H9 (cell line): ENCODE results near the gene DDX25. TPM values are rescaled to one million over a fixed set of nuclear protein-coding genes. Genes with fewer than 3 reads are reported as not detected.

Source experiments
- DNase-seq: peaks from one replicate; pipeline ENCODE4 v3.0.0-alpha.2; 2017
- H2AFZ ChIP-seq: one replicate; pipeline ENCODE4 v1.6.1; 2013; ENCODE audit warnings: mild to moderate bottlenecking, low read length, control low read depth, moderate library complexity
- H2AK5ac ChIP-seq: 2 replicates; pipeline ENCODE4 v1.6.1; 2013; ENCODE audit warnings: low read length, control low read depth, mixed read lengths; ENCODE audit not compliant: insufficient read length
- H2BK120ac ChIP-seq: one replicate; pipeline ENCODE4 v1.6.1; 2013; ENCODE audit warnings: low read depth, mild to moderate bottlenecking, low read length, control low read depth, inconsistent platforms; ENCODE audit not compliant: poor library complexity, severe bottlenecking
- H2BK12ac ChIP-seq: 2 replicates; pipeline ENCODE4 v1.6.1; 2013; ENCODE audit warnings: low read length, control low read depth, mixed read lengths, low read depth; ENCODE audit not compliant: insufficient read length
- H2BK15ac ChIP-seq: 2 replicates; pipeline ENCODE4 v1.6.1; 2013; ENCODE audit warnings: low read depth, low read length, control low read depth
- H2BK20ac ChIP-seq: one replicate; pipeline ENCODE4 v1.6.1; 2013; ENCODE audit warnings: low read depth, mild to moderate bottlenecking, low read length, control low read depth, inconsistent platforms; ENCODE audit not compliant: poor library complexity, severe bottlenecking
- H2BK5ac ChIP-seq: 2 replicates; pipeline ENCODE4 v1.6.1; 2013; ENCODE audit warnings: low read length, control low read depth, mixed read lengths; ENCODE audit not compliant: insufficient read length
- H3K14ac ChIP-seq: 2 replicates; pipeline ENCODE4 v1.6.1; 2013; ENCODE audit warnings: low read length, control low read depth; ENCODE audit not compliant: insufficient read depth
- H3K18ac ChIP-seq: 2 replicates; pipeline ENCODE4 v1.6.1; 2013; ENCODE audit warnings: low read depth, mild to moderate bottlenecking, mixed read lengths, low read length, control low read depth; ENCODE audit not compliant: insufficient read length
- H3K23ac ChIP-seq: 2 replicates; pipeline ENCODE4 v1.6.1; 2013; ENCODE audit warnings: low read length, control low read depth, mixed read lengths, low read depth; ENCODE audit not compliant: insufficient read length
- H3K23me2 ChIP-seq: 2 replicates; pipeline ENCODE4 v1.6.1; 2013; ENCODE audit warnings: low read depth, mild to moderate bottlenecking, mixed read lengths, low read length, control low read depth; ENCODE audit not compliant: insufficient read length, poor library complexity, severe bottlenecking
- H3K27ac ChIP-seq: 2 replicates; pipeline ENCODE4 v1.5.1; 2013; ENCODE audit warnings: low read length, control low read depth, mixed read lengths, low read depth; ENCODE audit not compliant: insufficient read length
- H3K27me3 ChIP-seq: 2 replicates; pipeline ENCODE4 v1.6.1; 2013; ENCODE audit warnings: low read length, control low read depth, inconsistent platforms; ENCODE audit not compliant: insufficient read depth
- H3K4ac ChIP-seq: 2 replicates; pipeline ENCODE4 v1.6.1; 2013; ENCODE audit warnings: low read depth, mild to moderate bottlenecking, control low read depth, inconsistent platforms, low read length, moderate library complexity
- H3K4me1 ChIP-seq: 2 replicates; pipeline ENCODE4 v1.6.1; 2013; ENCODE audit warnings: low read length, control low read depth, inconsistent platforms; ENCODE audit not compliant: insufficient read depth
- H3K4me2 ChIP-seq: 2 replicates; pipeline ENCODE4 v1.6.1; 2013; ENCODE audit warnings: low read length, control low read depth, mixed read lengths; ENCODE audit not compliant: insufficient read length, insufficient read depth
- H3K56ac ChIP-seq: 2 replicates; pipeline ENCODE4 v1.6.1; 2013; ENCODE audit warnings: low read depth, mild to moderate bottlenecking, mixed read lengths, low read length, control low read depth; ENCODE audit not compliant: insufficient read length
- H3K79me1 ChIP-seq: 2 replicates; pipeline ENCODE4 v1.6.1; 2013; ENCODE audit warnings: low read depth, mild to moderate bottlenecking, moderate library complexity, low read length, control low read depth, inconsistent platforms; ENCODE audit not compliant: insufficient read depth, poor library complexity, severe bottlenecking
- H3K79me2 ChIP-seq: 2 replicates; pipeline ENCODE4 v1.6.1; 2013; ENCODE audit warnings: low read length, control low read depth, inconsistent platforms; ENCODE audit not compliant: insufficient read depth
- H3K9ac ChIP-seq: 2 replicates; pipeline ENCODE4 v1.6.1; 2013; ENCODE audit warnings: low read length, control low read depth, mixed read lengths; ENCODE audit not compliant: insufficient read length; ENCODE audit errors: extremely low read depth
- H3K9me3 ChIP-seq: one replicate; pipeline ENCODE4 v1.6.1; 2013; ENCODE audit warnings: low read depth, low read length, inconsistent platforms; ENCODE audit not compliant: control insufficient read depth
- H3T11ph ChIP-seq: one replicate; pipeline ENCODE4 v1.6.1; 2013; ENCODE audit warnings: mild to moderate bottlenecking, low read length, control low read depth, inconsistent platforms
- H4K20me1 ChIP-seq: one replicate; pipeline ENCODE4 v1.6.1; 2013; ENCODE audit not compliant: control insufficient read depth, insufficient read length, insufficient read depth
- H4K5ac ChIP-seq: 2 replicates; pipeline ENCODE4 v1.6.1; 2013; ENCODE audit warnings: low read depth, mild to moderate bottlenecking, mixed read lengths, low read length, control low read depth; ENCODE audit not compliant: insufficient read length
- H4K8ac ChIP-seq: replicated peaks from 2 replicates; pipeline ENCODE4 v1.6.1; 2013; ENCODE audit warnings: low read length, control low read depth, mixed read lengths, low read depth; ENCODE audit not compliant: insufficient read length
- H4K91ac ChIP-seq: 2 replicates; pipeline ENCODE4 v1.6.1; 2013; ENCODE audit warnings: low read depth, mild to moderate bottlenecking, moderate library complexity, mixed read lengths, low read length, control low read depth; ENCODE audit not compliant: insufficient read length
- H3K27ac Mint-ChIP-seq, 3 experiments: 2 replicates in 2 of 3; 3 replicates in 1 of 3; pipeline ENCODE4 v1.8.0; 2020 to 2021; ENCODE audit warnings: mixed read lengths in 3 of 3, mild to moderate bottlenecking in 1 of 3, moderate library complexity in 1 of 3
- H3K27me3 Mint-ChIP-seq: 2 replicates; pipeline ENCODE4 v1.8.0; 2021; ENCODE audit warnings: low read depth, mild to moderate bottlenecking, moderate library complexity, mixed read lengths
- H3K36me3 Mint-ChIP-seq, 3 experiments: 2 replicates in 2 of 3; 3 replicates in 1 of 3; pipeline ENCODE4 v1.8.0; 2020 to 2021; ENCODE audit warnings: low read depth in 3 of 3, mixed read lengths in 3 of 3; ENCODE audit not compliant: insufficient read depth in 1 of 3
- H3K4me1 Mint-ChIP-seq, 2 experiments: 2 replicates each; pipeline ENCODE4 v1.8.0; 2020; ENCODE audit warnings: mixed read lengths in 2 of 2
- H3K4me3 Mint-ChIP-seq, 2 experiments: 2 replicates in 1 of 2; 3 replicates in 1 of 2; pipeline ENCODE4 v1.8.0; 2020 to 2021; ENCODE audit warnings: mild to moderate bottlenecking in 2 of 2, mixed read lengths in 2 of 2, moderate library complexity in 1 of 2
- H3K9me3 Mint-ChIP-seq, 2 experiments: 2 replicates in 1 of 2; 3 replicates in 1 of 2; pipeline ENCODE4 v1.8.0; 2020; ENCODE audit warnings: mild to moderate bottlenecking in 2 of 2, mixed read lengths in 2 of 2, moderate library complexity in 1 of 2
- CTCF ChIP-seq: fragments of 200-600 bp; sonication (generic); conservative IDR thresholded peaks from 3 replicates; pipeline ENCODE4 v1.8.0; 2021; ENCODE audit warnings: antibody characterized with exemption, mild to moderate bottlenecking
- WGBS: extraction: QIAGEN DNeasy Blood & Tissue Kit; methylation state at CpG from one replicate; pipeline ENCODE4 v1.1.7; 2013; ENCODE audit warnings: missing lambda C conversion rate, low lambda C conversion rate, mixed read lengths; ENCODE audit not compliant: insufficient read length; ENCODE audit errors: extremely low coverage; 5-methylcytosine and 5-hydroxymethylcytosine counted together
- total RNA-seq: library from RNA; stranded (reverse); gene quantifications from 2 replicates; pipeline ENCODE4 v1.2.1, GENCODE V29; 2021

Gene DDX25
- total RNA-seq, 1 experiment from 2014 or later, result 6.9 TPM

- H2AFZ ChIP-seq, result no peak overlapping the region
- Mint-ChIP-seq H3K27me3 (peaks cover 33% of the 10 kb centered on the region), H3K4me1 (peaks cover 10 to 16% of the 10 kb centered on the region in 2 experiments), H3K9me3 (peaks cover 0 to 6% of the 10 kb centered on the region in 2 experiments; a peak in 1 of 5 replicates), H3K36me3 (peaks cover 9 to 23% (median 16%) of the 10 kb centered on the region in 3 experiments), H3K4me3 (peak overlapping the region; percentile 75 to 97), H3K27ac (no peak overlapping the region)
- H4K5ac ChIP-seq, result no peak overlapping the region
- no peak overlapping the region for H4K8ac ChIP-seq
- H2BK20ac ChIP-seq, result no peak overlapping the region
- peaks cover 9% of the 10 kb centered on the region; the same call in 1 of the 2 replicates for H3K27me3 ChIP-seq
- no peak overlapping the region for H2BK15ac ChIP-seq
- no peak for DNase-seq
- no peaks in the 10 kb centered on the region; the same call in 1 of the 2 replicates for H3K79me2 ChIP-seq
- H2AK5ac ChIP-seq, result no peak overlapping the region
- no peak overlapping the region for H2BK5ac ChIP-seq
- no peaks in the 10 kb centered on the region for H3K9me3 ChIP-seq
- no peaks in the 10 kb centered on the region; the same call in none of the 2 replicates for H3K4me1 ChIP-seq
- no peaks in the 10 kb centered on the region for H3K79me1 ChIP-seq
- no peak for TF ChIP-seq CTCF
- H2BK120ac ChIP-seq, result no peak overlapping the region
- no peaks in the 10 kb centered on the region for H4K20me1 ChIP-seq
- H3K23me2 ChIP-seq, result peaks cover 11% of the 10 kb centered on the region
- peak overlapping the region; percentile 10 for H3K4me2 ChIP-seq
- no peak overlapping the region for H2BK12ac ChIP-seq
- peak overlapping the region; percentile 80; the same call in 1 of the 2 replicates for H3K14ac ChIP-seq
- no peak overlapping the region for H3K27ac ChIP-seq
- no peak overlapping the region for H3K23ac ChIP-seq
- no peak overlapping the region for H3K56ac ChIP-seq
- peak overlapping the region; percentile 56 for H3K18ac ChIP-seq
- WGBS, result no CpG with 5 or more reads among the region's 11 CpGs
- no peak overlapping the region for H4K91ac ChIP-seq
- H3T11ph ChIP-seq, result no peak overlapping the region
- H3K4ac ChIP-seq, result no peak overlapping the region
- H3K9ac ChIP-seq, result no peak overlapping the region
These were observed 370 bp downstream of the DDX25 start for GRCh38 chr11:125904678-125905077.
